ENCODE results near the gene GLB1L3. TPM values are rescaled to one million over a fixed set of nuclear protein-coding genes. Genes with fewer than 3 reads are reported as not detected.
A peak's percentile ranks its signal among the peaks of the same experiment; 100 is the strongest.

The GLB1L3 gene
- total and polyA plus RNA-seq, 7 experiments from 2014 or later, result 1.0 to 11.4 (median 2.5) TPM

DNA sequence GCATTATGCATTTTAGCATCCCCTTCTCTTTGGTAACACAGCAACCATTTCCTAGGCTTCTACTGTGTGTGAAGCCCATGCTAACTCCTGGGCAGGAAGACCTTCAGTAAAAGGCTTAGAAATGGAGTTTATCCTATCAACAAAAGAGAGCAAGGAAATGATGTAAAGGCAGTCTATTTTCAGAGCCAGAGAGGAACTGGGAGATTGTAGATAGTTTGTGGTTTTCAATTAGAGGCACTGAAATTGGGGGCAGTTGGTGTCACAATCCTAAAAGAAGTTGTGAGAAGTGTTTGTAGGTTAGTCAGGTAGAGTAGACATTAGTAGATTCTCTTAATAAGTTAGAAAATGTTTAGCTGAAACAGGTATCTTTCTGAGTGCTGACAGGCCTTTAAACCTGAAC lies 15.7 kb upstream of the GLB1L3 start:
- Mint-ChIP-seq H3K4me3 (no peak overlapping the region), H3K27ac (peak overlapping the region in 2 of 9 donors; percentile 44 to 65), H3K4me1 (peaks cover 0 to 32% (median 7%) of the 10 kb centered on the region in 7 donors), H3K9me3 (no peaks in the 10 kb centered on the region), H3K27me3 (no peaks in the 10 kb centered on the region), H3K36me3 (peaks cover 0 to 28% (median 9%) of the 10 kb centered on the region in 5 donors)
- Histone ChIP-seq H3K36me3 (ENCODE audit: control insufficient read depth in 2 of 3, insufficient read depth in 3 of 3, low read length in 3 of 3) (peaks cover 6 to 64% (median 6%) of the 10 kb centered on the region in 3 experiments), H3K4me3 (ENCODE audit: low read length) (no peak overlapping the region), H3K4me1 (ENCODE audit: control insufficient read depth in 2 of 2, insufficient read depth in 2 of 2, low read length in 2 of 2) (no peaks in the 10 kb centered on the region), H3K27ac (ENCODE audit: low read depth, low read length) (no peak overlapping the region), H3K9me3 (ENCODE audit: control insufficient read depth in 2 of 3, low read length in 3 of 3) (no peaks in the 10 kb centered on the region), H3K27me3 (ENCODE audit: control insufficient read depth in 2 of 2, insufficient read depth in 2 of 2, low read length in 2 of 2) (no peaks in the 10 kb centered on the region)
- intact Hi-C loops (cut with micrococcal nuclease), result no loop called here
- CTCF ChIA-PET, result no interaction called here
- DNase-seq (no peak), ATAC-seq (no peak)
- POLR2A ChIA-PET, result no interaction called here

DNA sequence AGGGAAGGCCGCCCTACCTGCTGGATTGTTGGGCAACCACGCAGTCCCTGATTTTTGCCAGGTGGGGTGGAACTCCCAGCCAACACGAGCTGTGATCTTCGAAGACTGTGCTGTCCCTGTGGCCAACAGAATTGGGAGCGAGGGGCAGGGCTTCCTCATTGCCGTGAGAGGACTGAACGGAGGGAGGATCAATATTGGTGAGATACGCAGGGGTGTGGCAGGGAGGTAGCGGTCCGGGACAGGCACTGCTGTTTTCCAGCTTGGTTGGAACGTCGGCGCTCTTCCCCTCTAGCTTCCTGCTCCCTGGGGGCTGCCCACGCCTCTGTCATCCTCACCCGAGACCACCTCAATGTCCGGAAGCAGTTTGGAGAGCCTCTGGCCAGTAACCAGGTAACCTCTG lies 15.2 kb upstream of the GLB1L3 start:
- peaks cover 0 to 28% (median 9%) of the 10 kb centered on the region in 5 donors for H3K36me3 Mint-ChIP-seq
- Histone ChIP-seq H3K9me3 (ENCODE audit: control insufficient read depth in 2 of 3, low read length in 3 of 3) (no peaks in the 10 kb centered on the region), H3K4me1 (ENCODE audit: control insufficient read depth in 2 of 2, insufficient read depth in 2 of 2, low read length in 2 of 2) (no peaks in the 10 kb centered on the region), H3K27ac (ENCODE audit: low read depth, low read length) (no peak overlapping the region), H3K36me3 (ENCODE audit: control insufficient read depth in 2 of 3, insufficient read depth in 3 of 3, low read length in 3 of 3) (peaks cover 6 to 64% (median 6%) of the 10 kb centered on the region in 3 experiments), H3K27me3 (ENCODE audit: control insufficient read depth in 2 of 2, insufficient read depth in 2 of 2, low read length in 2 of 2) (no peaks in the 10 kb centered on the region), H3K4me3 (ENCODE audit: low read length) (no peak overlapping the region)
- H3K9me3 Mint-ChIP-seq, result no peaks in the 10 kb centered on the region
- intact Hi-C loops (cut with micrococcal nuclease), result no loop called here
- ChIA-PET CTCF (interaction anchor here (1.5 kb wide), 1 partner anchor 26 kb away, joined by 3 read pairs; no protein-coding TSS in a partner anchor), POLR2A (interaction anchor here (1.4 to 1.7 kb wide), 2 partner anchors 15 to 35 kb away, joined by 5 to 6 read pairs; partner anchors contain the start of gene GLB1L3)
- H3K27ac Mint-ChIP-seq, result no peak overlapping the region
- H3K4me3 Mint-ChIP-seq, result no peak overlapping the region
- ATAC-seq (no peak), DNase-seq (no peak)
- H3K4me1 Mint-ChIP-seq, result peaks cover 0 to 27% (median 4%) of the 10 kb centered on the region in 7 donors
- H3K27me3 Mint-ChIP-seq, result no peaks in the 10 kb centered on the region

DNA sequence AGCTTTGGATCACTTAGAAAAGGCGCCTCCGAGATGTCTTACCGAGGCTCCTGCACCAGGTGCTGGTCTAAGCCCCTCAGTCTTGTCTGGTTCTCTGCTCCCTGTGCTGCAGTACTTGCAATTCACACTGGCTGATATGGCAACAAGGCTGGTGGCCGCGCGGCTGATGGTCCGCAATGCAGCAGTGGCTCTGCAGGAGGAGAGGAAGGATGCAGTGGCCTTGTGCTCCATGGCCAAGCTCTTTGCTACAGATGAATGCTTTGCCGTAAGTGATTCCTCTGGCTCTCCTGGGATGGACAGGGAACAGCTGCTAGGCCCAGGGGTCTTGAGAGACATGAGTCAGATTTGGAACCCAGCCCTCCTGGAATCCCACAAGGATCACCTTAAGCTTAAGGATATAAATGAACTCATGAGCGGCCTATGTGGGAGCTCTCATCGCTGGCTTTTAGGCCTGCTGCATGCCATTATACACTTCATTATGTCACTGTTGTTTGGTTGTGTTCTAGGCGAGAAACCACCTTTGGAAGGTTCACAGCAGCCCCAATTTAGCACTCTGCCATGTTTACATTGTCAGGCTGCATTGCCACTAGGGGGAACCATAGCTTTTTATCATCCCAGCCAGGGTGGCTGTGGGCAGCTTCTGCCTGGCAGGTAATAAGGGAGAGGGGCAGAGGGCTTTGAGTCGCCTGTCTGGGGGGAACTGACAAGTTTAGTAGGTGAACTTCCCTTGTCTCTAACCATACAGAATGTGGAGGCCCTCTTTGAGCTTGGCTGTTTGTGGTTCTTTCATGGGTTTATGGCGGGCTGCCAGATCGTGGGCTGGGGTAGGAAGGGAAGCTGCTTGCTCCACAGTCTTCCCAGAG lies 14.3 kb upstream of the GLB1L3 start:
- Mint-ChIP-seq H3K27me3 (no peaks in the 10 kb centered on the region), H3K4me3 (no peak overlapping the region), H3K4me1 (peaks cover 0 to 32% (median 3%) of the 10 kb centered on the region in 7 donors), H3K9me3 (no peaks in the 10 kb centered on the region), H3K36me3 (peaks cover 0 to 24% (median 10%) of the 10 kb centered on the region in 5 donors), H3K27ac (peak overlapping the region in 1 of 9 donors; percentile 14)
- no peaks in the 10 kb centered on the region for H3K4me1 ChIP-seq (ENCODE audit: control insufficient read depth in 2 of 2, insufficient read depth in 2 of 2, low read length in 2 of 2)
- intact Hi-C loops (cut with micrococcal nuclease), result loop anchor here (1.0 kb wide), 2 partner anchors 8 to 14 kb away; partner anchors contain the start of gene GLB1L3 (in 2 of the 2)
- H3K36me3 ChIP-seq (ENCODE audit: control insufficient read depth in 2 of 3, insufficient read depth in 3 of 3, low read length in 3 of 3), result peaks cover 6 to 62% (median 6%) of the 10 kb centered on the region in 3 experiments
- no peaks in the 10 kb centered on the region for H3K27me3 ChIP-seq (ENCODE audit: control insufficient read depth in 2 of 2, insufficient read depth in 2 of 2, low read length in 2 of 2)
- no peaks in the 10 kb centered on the region for H3K9me3 ChIP-seq (ENCODE audit: control insufficient read depth in 2 of 3, low read length in 3 of 3)
- ATAC-seq, result peak; percentile 74
- no peak overlapping the region for H3K27ac ChIP-seq (ENCODE audit: low read depth, low read length)
- peak in 6 of 9 donors; percentile 37 to 49 (median 48) for DNase-seq
- CTCF ChIA-PET, result interaction anchor here (0.6 to 1.6 kb wide), 6 partner anchors 10 to 55 kb away, joined by 3 to 4 read pairs (median 3); partner anchors contain the start of gene GLB1L3
- POLR2A ChIA-PET, result interaction anchor here (0.7 to 1.7 kb wide), 4 partner anchors 8 to 35 kb away, joined by 3 to 6 read pairs (median 4); partner anchors contain the start of genes ACAD8, GLB1L3 and THYN1
- no peak overlapping the region for H3K4me3 ChIP-seq (ENCODE audit: low read length)

DNA sequence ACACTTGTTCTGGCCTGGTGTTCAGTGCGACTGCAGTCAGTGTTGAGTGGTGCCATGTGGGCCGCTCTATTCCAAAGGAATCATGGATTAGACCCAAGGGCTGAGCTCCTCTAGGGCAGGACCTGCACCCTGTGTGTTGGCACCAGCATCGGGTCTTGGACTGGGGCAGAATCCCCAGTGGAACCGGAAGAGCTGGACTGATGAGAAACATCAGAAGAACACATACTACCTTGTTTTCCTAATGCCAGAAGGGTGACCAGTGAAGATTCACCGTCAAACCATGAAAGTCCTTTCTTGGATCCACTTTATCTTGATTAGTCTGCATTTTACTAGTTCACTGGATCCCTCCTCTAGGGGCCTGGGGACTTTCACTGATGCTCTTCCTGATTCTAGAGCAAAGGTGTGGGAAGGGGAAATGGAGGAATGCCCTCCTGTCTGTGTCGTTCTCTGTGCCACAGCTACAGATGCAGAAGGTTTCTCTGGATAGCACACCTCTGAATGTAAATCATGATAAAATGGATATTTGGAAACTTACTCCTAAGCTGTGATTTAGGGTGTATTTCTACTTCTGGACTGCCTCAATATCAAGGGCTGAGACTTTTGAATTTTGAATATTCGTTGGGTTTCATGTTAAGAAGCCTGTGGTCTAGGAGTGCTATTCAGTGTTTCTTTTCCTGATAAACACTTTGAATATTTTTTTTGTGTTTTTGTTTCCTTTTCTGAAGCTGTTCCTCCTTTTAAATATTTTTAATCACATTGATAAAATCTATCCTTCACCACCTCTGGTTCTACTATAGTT lies 11.0 kb upstream of the GLB1L3 start:
- POLR2A ChIA-PET, result interaction anchor here (1.0 to 1.3 kb wide), 2 partner anchors 10 to 11 kb away, joined by 3 to 4 read pairs; partner anchors contain the start of genes ACAD8 and THYN1
- ATAC-seq, result no peak
- H3K27me3 Mint-ChIP-seq, result no peaks in the 10 kb centered on the region
- Histone ChIP-seq H3K27ac (ENCODE audit: low read depth, low read length) (no peak overlapping the region), H3K4me1 (ENCODE audit: control insufficient read depth in 2 of 2, insufficient read depth in 2 of 2, low read length in 2 of 2) (peaks cover 5 to 6% of the 10 kb centered on the region in 2 donors), H3K36me3 (ENCODE audit: control insufficient read depth in 2 of 3, insufficient read depth in 3 of 3, low read length in 3 of 3) (peaks cover 0 to 36% (median 6%) of the 10 kb centered on the region in 3 experiments), H3K9me3 (ENCODE audit: control insufficient read depth in 2 of 3, low read length in 3 of 3) (no peaks in the 10 kb centered on the region), H3K4me3 (ENCODE audit: low read length) (no peak overlapping the region), H3K27me3 (ENCODE audit: control insufficient read depth in 2 of 2, insufficient read depth in 2 of 2, low read length in 2 of 2) (no peaks in the 10 kb centered on the region)
- DNase-seq, result no peak
- CTCF ChIA-PET, result interaction anchor here (0.7 kb wide), 1 partner anchor 21 kb away, joined by 3 read pairs; no protein-coding TSS in a partner anchor
- H3K9me3 Mint-ChIP-seq, result peaks cover 0 to 3% (median 0%) of the 10 kb centered on the region in 11 donors
- intact Hi-C loops (cut with micrococcal nuclease), result no loop called here
- H3K4me3 Mint-ChIP-seq, result no peak overlapping the region
- peaks cover 2 to 46% (median 7%) of the 10 kb centered on the region in 7 donors for H3K4me1 Mint-ChIP-seq
- H3K27ac Mint-ChIP-seq, result peak overlapping the region in 3 of 9 donors; percentile 4 to 60 (median 24)
- H3K36me3 Mint-ChIP-seq, result peaks cover 0 to 10% (median 4%) of the 10 kb centered on the region in 5 donors

DNA sequence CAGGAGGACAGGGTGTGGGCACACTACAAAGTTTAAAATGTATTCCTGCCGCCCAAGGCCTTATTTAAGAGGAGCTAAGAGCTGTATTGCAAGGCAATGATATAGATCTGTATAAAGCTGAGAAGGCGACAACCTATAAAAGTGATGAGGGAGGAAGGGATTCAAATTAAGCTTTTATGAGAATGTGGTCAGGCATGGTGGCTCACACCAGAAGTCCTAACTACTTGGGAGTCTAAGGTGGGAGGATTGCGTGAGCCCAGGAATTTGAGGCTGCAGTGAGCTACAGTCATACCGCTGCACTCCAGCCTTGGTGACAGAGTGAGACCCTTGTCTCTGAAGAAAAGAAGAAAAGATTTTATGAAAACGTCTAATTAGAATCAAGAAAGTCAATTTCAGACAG lies 9.7 kb upstream of the GLB1L3 start:
- ATAC-seq (no peak), DNase-seq (no peak)
- H3K4me1 ChIP-seq (ENCODE audit: control insufficient read depth in 2 of 2, insufficient read depth in 2 of 2, low read length in 2 of 2), result peaks cover 12 to 15% of the 10 kb centered on the region in 2 donors
- Mint-ChIP-seq H3K4me3 (no peak overlapping the region), H3K4me1 (peaks cover 14 to 54% (median 19%) of the 10 kb centered on the region in 7 donors), H3K9me3 (peaks cover 0 to 3% (median 0%) of the 10 kb centered on the region in 11 donors), H3K27me3 (no peaks in the 10 kb centered on the region), H3K36me3 (peaks cover 0 to 13% (median 0%) of the 10 kb centered on the region in 5 donors), H3K27ac (peak overlapping the region in 7 of 9 donors; percentile 4 to 74 (median 17))
- H3K4me3 ChIP-seq (ENCODE audit: low read length), result no peak overlapping the region
- intact Hi-C loops (cut with micrococcal nuclease), result no loop called here
- H3K9me3 ChIP-seq (ENCODE audit: control insufficient read depth in 2 of 3, low read length in 3 of 3), result no peaks in the 10 kb centered on the region
- H3K27ac ChIP-seq (ENCODE audit: low read depth, low read length), result no peak overlapping the region
- no peaks in the 10 kb centered on the region for H3K27me3 ChIP-seq (ENCODE audit: control insufficient read depth in 2 of 2, insufficient read depth in 2 of 2, low read length in 2 of 2)
- POLR2A ChIA-PET, result no interaction called here
- CTCF ChIA-PET, result no interaction called here
- peaks cover 0 to 23% (median 6%) of the 10 kb centered on the region in 3 experiments for H3K36me3 ChIP-seq (ENCODE audit: control insufficient read depth in 2 of 3, insufficient read depth in 3 of 3, low read length in 3 of 3)

DNA sequence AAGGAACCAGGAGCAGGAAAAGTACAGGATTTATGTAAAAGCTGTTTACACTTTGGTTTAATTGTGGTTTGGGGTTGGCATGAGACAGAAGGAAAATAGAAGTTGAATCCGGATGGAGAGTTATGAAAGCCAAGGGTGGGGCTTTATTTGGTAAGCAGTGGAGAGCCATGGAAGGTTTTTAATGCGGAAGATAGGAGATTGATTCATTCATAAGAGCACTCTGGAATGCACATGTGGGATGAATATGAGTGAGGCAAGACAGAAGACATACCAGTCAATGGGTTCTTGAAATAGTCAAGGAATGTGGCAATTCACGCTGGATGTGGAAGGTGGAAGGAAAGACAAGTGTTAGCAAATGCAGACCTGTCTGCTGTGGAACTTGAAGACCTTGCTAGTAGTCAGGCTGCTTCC lies 9.3 kb upstream of the GLB1L3 start:
- Mint-ChIP-seq H3K9me3 (peaks cover 0 to 3% (median 0%) of the 10 kb centered on the region in 11 donors), H3K4me3 (no peak overlapping the region), H3K27me3 (no peaks in the 10 kb centered on the region), H3K27ac (peak overlapping the region in 6 of 9 donors; percentile 3 to 74 (median 10)), H3K36me3 (peaks cover 0 to 14% (median 0%) of the 10 kb centered on the region in 5 donors), H3K4me1 (peaks cover 16 to 57% (median 21%) of the 10 kb centered on the region in 7 donors)
- H3K9me3 ChIP-seq (ENCODE audit: control insufficient read depth in 2 of 3, low read length in 3 of 3), result no peaks in the 10 kb centered on the region
- peaks cover 12 to 15% of the 10 kb centered on the region in 2 donors for H3K4me1 ChIP-seq (ENCODE audit: control insufficient read depth in 2 of 2, insufficient read depth in 2 of 2, low read length in 2 of 2)
- H3K36me3 ChIP-seq (ENCODE audit: control insufficient read depth in 2 of 3, insufficient read depth in 3 of 3, low read length in 3 of 3), result peaks cover 0 to 19% (median 4%) of the 10 kb centered on the region in 3 experiments
- CTCF ChIA-PET, result no interaction called here
- DNase-seq (no peak), ATAC-seq (peak; percentile 39)
- no peaks in the 10 kb centered on the region for H3K27me3 ChIP-seq (ENCODE audit: control insufficient read depth in 2 of 2, insufficient read depth in 2 of 2, low read length in 2 of 2)
- H3K4me3 ChIP-seq (ENCODE audit: low read length), result no peak overlapping the region
- POLR2A ChIA-PET, result no interaction called here
- H3K27ac ChIP-seq (ENCODE audit: low read depth, low read length), result no peak overlapping the region
- intact Hi-C loops (cut with micrococcal nuclease), result no loop called here
